ENCODE measurements around the gene DCC.

DNA sequence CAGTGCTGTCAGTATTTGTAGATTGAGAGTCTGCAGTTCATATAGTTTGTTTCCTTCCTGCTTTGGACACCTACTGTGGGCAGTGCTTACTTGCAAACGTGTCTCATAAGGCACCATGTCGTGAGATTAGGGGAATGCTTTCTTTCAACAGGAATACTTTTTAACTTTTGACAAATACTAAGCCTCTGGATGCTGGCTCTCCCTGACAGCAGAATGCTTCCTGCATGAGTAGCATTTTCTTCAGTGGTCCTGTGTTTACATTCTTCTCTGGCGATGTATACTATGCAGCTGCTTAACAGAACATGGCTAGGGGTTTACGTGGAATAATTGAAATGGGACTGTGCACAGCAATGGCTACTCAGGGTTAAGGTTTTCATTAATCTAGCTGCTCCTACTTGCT, 1077.0 kb downstream of the DCC start:
- TF ChIP-seq EZH2 (IDR thresholded peaks at IDR 0.05; ENCODE audit: insufficient read depth, poor library complexity, severe bottlenecking) (no peak), EZH2phosphoT487 (IDR thresholded peaks at IDR 0.05; ENCODE audit: insufficient read depth, low read depth) (no peak)
